AG09309 (cell line): ENCODE data around the gene AK8.
A peak's percentile ranks its signal among the peaks of the same experiment; 100 is the strongest.

ENCODE experiments used
- DNase-seq: peaks from one replicate; pipeline ENCODE4 v3.0.0-alpha.2; 2010; ENCODE audit warnings: low read depth
- H3K4me3 ChIP-seq: 2 replicates; pipeline ENCODE4 v1.5.1; 2011; ENCODE audit warnings: mild to moderate bottlenecking, low read depth, low read length, moderate library complexity; ENCODE audit not compliant: control insufficient read depth
- TF ChIP-seq, protein P1 (sequence below): IDR thresholded peaks from 2 replicates; pipeline ENCODE4 v1.5.1; 2011; ENCODE audit warnings: mild to moderate bottlenecking, low read depth, low read length, inconsistent platforms; ENCODE audit not compliant: insufficient read depth, control insufficient read depth; ENCODE audit errors: missing control alignments

Gene AK8, protein sequence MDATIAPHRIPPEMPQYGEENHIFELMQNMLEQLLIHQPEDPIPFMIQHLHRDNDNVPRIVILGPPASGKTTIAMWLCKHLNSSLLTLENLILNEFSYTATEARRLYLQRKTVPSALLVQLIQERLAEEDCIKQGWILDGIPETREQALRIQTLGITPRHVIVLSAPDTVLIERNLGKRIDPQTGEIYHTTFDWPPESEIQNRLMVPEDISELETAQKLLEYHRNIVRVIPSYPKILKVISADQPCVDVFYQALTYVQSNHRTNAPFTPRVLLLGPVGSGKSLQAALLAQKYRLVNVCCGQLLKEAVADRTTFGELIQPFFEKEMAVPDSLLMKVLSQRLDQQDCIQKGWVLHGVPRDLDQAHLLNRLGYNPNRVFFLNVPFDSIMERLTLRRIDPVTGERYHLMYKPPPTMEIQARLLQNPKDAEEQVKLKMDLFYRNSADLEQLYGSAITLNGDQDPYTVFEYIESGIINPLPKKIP

DNA sequence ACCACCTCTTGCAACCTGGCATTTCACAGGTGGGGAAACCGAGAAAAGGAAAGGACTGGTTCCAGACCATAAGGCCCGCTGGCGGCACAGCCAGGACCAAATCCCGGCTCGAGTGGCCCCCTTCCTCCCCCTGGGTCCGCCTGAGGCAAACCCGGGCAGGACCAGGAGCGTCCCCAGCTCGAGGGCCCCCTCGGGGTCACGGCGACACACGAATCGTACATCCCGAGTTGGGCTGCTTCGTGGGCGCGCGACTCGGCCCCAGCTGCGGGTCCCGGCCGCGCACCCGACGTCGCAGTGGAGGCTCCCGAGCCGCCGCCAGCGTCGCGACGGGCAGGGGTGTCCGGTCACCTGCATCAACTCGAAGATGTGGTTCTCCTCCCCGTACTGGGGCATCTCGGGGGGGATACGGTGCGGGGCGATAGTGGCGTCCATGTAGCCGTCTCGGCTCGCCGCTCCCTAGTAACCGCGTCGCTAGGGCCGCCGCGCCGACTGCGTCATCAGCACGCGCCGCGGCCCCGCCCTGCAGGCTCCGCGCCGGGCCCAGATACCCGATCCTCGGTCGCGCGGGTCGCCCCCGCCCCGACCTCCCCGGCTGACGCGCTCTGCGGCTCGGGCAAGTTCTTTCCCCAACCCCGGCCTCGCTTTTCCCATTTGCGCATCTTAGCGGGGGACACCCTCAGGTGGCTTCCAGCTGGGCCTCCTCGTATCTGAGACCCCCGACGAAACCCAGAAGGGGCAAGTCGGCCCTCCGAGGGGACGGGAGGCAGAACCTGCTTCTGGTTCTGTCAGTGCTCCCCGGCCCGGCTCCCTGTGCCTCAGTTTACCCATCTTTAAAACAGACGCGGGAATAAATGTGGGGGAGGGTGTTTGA, at the start of gene AK8:
TSS of gene AK8 (minus strand) at position 461 of the 871 bp plus-strand sequence. CDS start at position 432, 29 bp downstream.
- peak within 1 kb of the TSS; percentile 73 for H3K4me3 ChIP-seq
- DNase-seq, result no peak
- TF ChIP-seq, protein P1, sequence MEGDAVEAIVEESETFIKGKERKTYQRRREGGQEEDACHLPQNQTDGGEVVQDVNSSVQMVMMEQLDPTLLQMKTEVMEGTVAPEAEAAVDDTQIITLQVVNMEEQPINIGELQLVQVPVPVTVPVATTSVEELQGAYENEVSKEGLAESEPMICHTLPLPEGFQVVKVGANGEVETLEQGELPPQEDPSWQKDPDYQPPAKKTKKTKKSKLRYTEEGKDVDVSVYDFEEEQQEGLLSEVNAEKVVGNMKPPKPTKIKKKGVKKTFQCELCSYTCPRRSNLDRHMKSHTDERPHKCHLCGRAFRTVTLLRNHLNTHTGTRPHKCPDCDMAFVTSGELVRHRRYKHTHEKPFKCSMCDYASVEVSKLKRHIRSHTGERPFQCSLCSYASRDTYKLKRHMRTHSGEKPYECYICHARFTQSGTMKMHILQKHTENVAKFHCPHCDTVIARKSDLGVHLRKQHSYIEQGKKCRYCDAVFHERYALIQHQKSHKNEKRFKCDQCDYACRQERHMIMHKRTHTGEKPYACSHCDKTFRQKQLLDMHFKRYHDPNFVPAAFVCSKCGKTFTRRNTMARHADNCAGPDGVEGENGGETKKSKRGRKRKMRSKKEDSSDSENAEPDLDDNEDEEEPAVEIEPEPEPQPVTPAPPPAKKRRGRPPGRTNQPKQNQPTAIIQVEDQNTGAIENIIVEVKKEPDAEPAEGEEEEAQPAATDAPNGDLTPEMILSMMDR, result no peak

DNA sequence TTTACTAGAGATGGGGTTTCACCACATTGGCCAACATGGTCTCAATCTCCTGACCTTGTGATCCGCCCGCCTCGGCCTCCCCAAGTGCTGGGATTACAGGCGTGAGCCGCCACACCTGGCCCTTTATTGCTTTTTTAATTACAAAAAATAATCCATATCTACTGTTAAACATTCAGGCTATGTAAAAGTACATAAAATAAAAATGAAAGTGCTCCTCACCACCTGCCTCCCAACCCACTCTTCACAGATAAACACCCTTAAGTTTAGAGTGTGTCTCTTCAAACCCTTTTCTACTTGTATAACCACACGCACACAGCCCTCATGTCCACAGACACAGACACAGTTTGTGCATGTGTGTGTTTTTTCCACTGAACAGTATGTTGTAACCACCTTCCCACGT, 49.6 kb upstream of the AK8 start:
- H3K4me3 ChIP-seq, result no peak overlapping the region
- TF ChIP-seq, protein P1, result no peak
- DNase-seq, result no peak

DNA sequence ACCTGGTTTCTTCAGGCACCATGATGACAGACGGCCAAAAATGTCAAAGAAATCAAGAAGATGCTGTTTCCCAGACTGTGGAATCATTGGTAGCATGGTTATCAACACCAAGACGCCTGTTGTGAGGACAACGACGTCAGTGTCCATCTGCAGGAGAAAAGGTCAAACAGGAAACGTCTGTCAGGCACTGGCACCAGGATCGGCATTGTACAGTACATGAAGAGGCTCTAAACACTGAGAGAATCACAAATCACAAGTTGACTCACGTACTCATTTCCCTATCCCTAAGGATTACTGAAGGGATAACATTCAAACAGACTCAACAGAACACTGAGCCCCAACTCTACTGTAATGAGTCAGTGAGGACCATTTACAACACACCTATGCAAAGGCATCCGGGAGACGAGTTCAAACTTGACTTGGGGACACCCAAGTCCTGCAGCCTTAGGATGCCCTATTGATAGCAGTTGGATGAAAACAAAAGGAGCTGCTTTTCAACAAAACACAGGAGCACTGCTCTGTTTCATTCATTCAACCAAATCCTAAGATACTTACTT, 45.3 kb upstream of the AK8 start:
- no peak for DNase-seq
- TF ChIP-seq, protein P1, result no peak
- H3K4me3 ChIP-seq, result no peak overlapping the region

DNA sequence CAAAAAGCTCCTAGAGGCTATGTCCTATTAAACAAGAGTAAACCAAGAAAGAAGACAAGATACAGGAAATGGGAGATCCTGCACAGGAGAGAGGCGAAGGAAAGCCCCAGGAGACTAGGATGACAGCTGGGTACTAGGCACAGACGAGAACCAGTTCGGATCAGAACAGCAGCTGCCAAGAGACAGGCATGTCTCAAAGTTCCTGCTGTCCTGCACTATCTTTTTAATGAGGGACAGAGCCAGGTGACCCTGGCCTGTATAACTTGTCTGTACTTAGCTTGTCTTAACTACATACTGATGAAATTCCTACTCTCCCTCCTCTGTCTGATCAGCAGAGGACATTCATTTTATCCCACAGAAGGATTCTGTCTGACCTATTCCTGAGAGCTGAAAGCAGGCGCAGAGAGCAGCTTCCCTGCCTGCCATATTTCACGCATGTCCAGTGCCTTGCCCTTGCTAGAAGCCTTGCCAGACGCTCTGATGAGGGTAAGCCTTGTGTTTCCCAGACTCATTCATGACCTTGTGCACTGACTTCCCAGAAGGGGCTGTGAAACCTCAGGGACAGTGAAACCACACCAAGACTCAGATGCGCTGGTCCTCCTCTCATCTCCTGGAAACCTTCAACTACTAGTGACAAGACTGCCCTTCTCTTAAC, 41.7 kb upstream of the AK8 start:
- no peak overlapping the region for H3K4me3 ChIP-seq
- TF ChIP-seq, protein P1, result no peak
- no peak for DNase-seq

DNA sequence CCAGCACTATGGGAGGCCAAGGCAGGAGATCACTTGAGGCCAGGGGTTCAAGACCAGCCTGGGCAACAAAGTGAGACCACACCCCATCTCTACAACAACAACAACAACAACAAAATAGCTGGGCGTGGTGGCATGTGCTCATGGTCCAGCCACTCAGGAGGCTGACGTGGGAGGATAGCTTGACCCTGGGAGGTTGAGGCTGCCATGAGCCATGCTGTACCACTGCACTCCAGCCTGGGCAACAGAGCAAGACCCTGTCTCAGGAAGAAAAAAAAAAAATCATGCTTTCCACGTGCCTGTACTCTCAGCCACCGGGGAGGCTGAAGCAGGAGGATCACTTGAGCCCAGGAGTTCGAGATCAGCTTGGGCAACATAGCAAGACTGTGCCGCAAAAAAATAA, 36.8 kb upstream of the AK8 start:
- TF ChIP-seq, protein P1, result no peak
- no peak overlapping the region for H3K4me3 ChIP-seq
- DNase-seq, result no peak

DNA sequence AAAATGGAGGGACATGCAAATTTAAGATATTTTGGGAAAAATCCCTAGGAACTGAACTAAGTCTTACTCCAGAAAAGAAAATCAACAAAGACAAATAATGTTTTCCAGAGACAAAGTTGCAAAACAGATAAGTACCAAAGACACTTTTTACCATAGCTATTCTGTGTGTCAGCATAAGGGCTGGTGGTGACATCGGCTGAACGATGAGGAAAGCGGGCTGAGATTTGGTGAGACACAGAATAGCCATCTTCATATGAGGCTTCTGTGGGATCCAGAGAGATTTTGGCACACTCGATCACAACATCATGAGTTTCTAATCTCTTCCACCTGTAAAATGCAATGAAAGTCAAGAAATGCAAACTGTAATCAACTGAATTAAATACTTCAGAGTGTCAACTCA, 34.0 kb upstream of the AK8 start:
- DNase-seq, result no peak
- H3K4me3 ChIP-seq, result no peak overlapping the region
- TF ChIP-seq, protein P1, result no peak
